ENCODE data around the gene GLT1D1.
"Not testable (repeated sequence)": the region's sequence is repeated elsewhere in the genome, so short reads cannot be mapped to it uniquely, and the experiment has no call there.

Gene GLT1D1

GRCh38 chr12:128833418-128833817 is 19.9 kb upstream of the GLT1D1 start:
- H3K9me3 ChIP-seq (ENCODE audit: control insufficient read depth, insufficient read depth, low read length) = no peaks in the 10 kb centered on the region
- H3K36me3 ChIP-seq (ENCODE audit: insufficient read depth, low read length) = no peaks in the 10 kb centered on the region
- no peaks in the 10 kb centered on the region for H3K4me1 ChIP-seq (ENCODE audit: insufficient read depth, low read length)
- H3K9ac ChIP-seq (ENCODE audit: low read depth, low read length) = no peak overlapping the region

GRCh38 chr12:128839885-128840284 is 13.4 kb upstream of the GLT1D1 start:
- H3K9ac ChIP-seq (ENCODE audit: low read depth, low read length); H3K9me3 ChIP-seq (ENCODE audit: control insufficient read depth, insufficient read depth, low read length); H3K4me1 ChIP-seq (ENCODE audit: insufficient read depth, low read length); H3K36me3 ChIP-seq (ENCODE audit: insufficient read depth, low read length): not testable (repeated sequence)

GRCh38 chr12:128840862-128841468 is 12.3 kb upstream of the GLT1D1 start:
- Histone ChIP-seq H3K36me3 (ENCODE audit: insufficient read depth, low read length) (no peaks in the 10 kb centered on the region), H3K9ac (ENCODE audit: low read depth, low read length) (no peak overlapping the region), H3K4me1 (ENCODE audit: insufficient read depth, low read length) (no peaks in the 10 kb centered on the region), H3K9me3 (ENCODE audit: control insufficient read depth, insufficient read depth, low read length) (0 out of 2 replicates have a peak, but pooled peaks cover 3% of the 10 kb centered on the region)

- H3K4me1 ChIP-seq (ENCODE audit: insufficient read depth, low read length) = no peaks in the 10 kb centered on the region
- no peak overlapping the region for H3K9ac ChIP-seq (ENCODE audit: low read depth, low read length)
- H3K9me3 ChIP-seq (ENCODE audit: control insufficient read depth, insufficient read depth, low read length) = 0 out of 2 replicates have a peak, but pooled peaks cover 3% of the 10 kb centered on the region
- no peaks in the 10 kb centered on the region for H3K36me3 ChIP-seq (ENCODE audit: insufficient read depth, low read length)
Measured at GRCh38 chr12:128842579-128842978, 10.7 kb upstream of the GLT1D1 start.

GRCh38 chr12:128843538-128843937 is 9.7 kb upstream of the GLT1D1 start:
- 0 out of 2 replicates have a peak, but pooled peaks cover 3% of the 10 kb centered on the region for H3K9me3 ChIP-seq (ENCODE audit: control insufficient read depth, insufficient read depth, low read length)
- no peaks in the 10 kb centered on the region for H3K4me1 ChIP-seq (ENCODE audit: insufficient read depth, low read length)
- no peak overlapping the region for H3K9ac ChIP-seq (ENCODE audit: low read depth, low read length)
- no peaks in the 10 kb centered on the region for H3K36me3 ChIP-seq (ENCODE audit: insufficient read depth, low read length)

- Histone ChIP-seq H3K9me3 (ENCODE audit: control insufficient read depth, insufficient read depth, low read length) (0 out of 2 replicates have a peak, but pooled peaks cover 3% of the 10 kb centered on the region), H3K36me3 (ENCODE audit: insufficient read depth, low read length) (no peaks in the 10 kb centered on the region), H3K4me1 (ENCODE audit: insufficient read depth, low read length) (peaks cover 2% of the 10 kb centered on the region; the same call in 1 of the 2 replicates), H3K9ac (ENCODE audit: low read depth, low read length) (no peak overlapping the region)
Measured at GRCh38 chr12:128844031-128844635, 9.1 kb upstream of the GLT1D1 start.

- not testable (repeated sequence) for H3K9ac ChIP-seq (ENCODE audit: low read depth, low read length); H3K36me3 ChIP-seq (ENCODE audit: insufficient read depth, low read length); H3K4me1 ChIP-seq (ENCODE audit: insufficient read depth, low read length); H3K9me3 ChIP-seq (ENCODE audit: control insufficient read depth, insufficient read depth, low read length)
Measured at GRCh38 chr12:128846671-128847070, 6.6 kb upstream of the GLT1D1 start.

GRCh38 chr12:128848371-128848770 is 4.9 kb upstream of the GLT1D1 start:
- Histone ChIP-seq H3K4me1 (ENCODE audit: insufficient read depth, low read length) (peaks cover 4% of the 10 kb centered on the region; the same call in 1 of the 2 replicates), H3K36me3 (ENCODE audit: insufficient read depth, low read length) (no peaks in the 10 kb centered on the region), H3K9ac (ENCODE audit: low read depth, low read length) (no peak overlapping the region), H3K9me3 (ENCODE audit: control insufficient read depth, insufficient read depth, low read length) (0 out of 2 replicates have a peak, but pooled peaks cover 3% of the 10 kb centered on the region)

- not testable (repeated sequence) for H3K4me1 ChIP-seq (ENCODE audit: insufficient read depth, low read length); H3K36me3 ChIP-seq (ENCODE audit: insufficient read depth, low read length); H3K9me3 ChIP-seq (ENCODE audit: control insufficient read depth, insufficient read depth, low read length); H3K9ac ChIP-seq (ENCODE audit: low read depth, low read length)
Measured at GRCh38 chr12:128849806-128850205, 3.5 kb upstream of the GLT1D1 start.

- no peaks in the 10 kb centered on the region for H3K36me3 ChIP-seq (ENCODE audit: insufficient read depth, low read length)
- peaks cover 4% of the 10 kb centered on the region; the same call in 1 of the 2 replicates for H3K4me1 ChIP-seq (ENCODE audit: insufficient read depth, low read length)
- no peak overlapping the region for H3K9ac ChIP-seq (ENCODE audit: low read depth, low read length)
- H3K9me3 ChIP-seq (ENCODE audit: control insufficient read depth, insufficient read depth, low read length) = no peaks in the 10 kb centered on the region
Measured at GRCh38 chr12:128850400-128850799, 2.9 kb upstream of the GLT1D1 start.

- H3K9me3 ChIP-seq (ENCODE audit: control insufficient read depth, insufficient read depth, low read length); H3K9ac ChIP-seq (ENCODE audit: low read depth, low read length); H3K36me3 ChIP-seq (ENCODE audit: insufficient read depth, low read length); H3K4me1 ChIP-seq (ENCODE audit: insufficient read depth, low read length): not testable (repeated sequence)
Measured at GRCh38 chr12:128851429-128851828, 1.8 kb upstream of the GLT1D1 start.

GRCh38 chr12:128852026-128852698 is 1.1 kb upstream of the GLT1D1 start:
- Histone ChIP-seq H3K9ac (ENCODE audit: low read depth, low read length) (no peak overlapping the region), H3K4me1 (ENCODE audit: insufficient read depth, low read length) (peaks cover 4% of the 10 kb centered on the region; the same call in 1 of the 2 replicates), H3K36me3 (ENCODE audit: insufficient read depth, low read length) (no peaks in the 10 kb centered on the region), H3K9me3 (ENCODE audit: control insufficient read depth, insufficient read depth, low read length) (no peaks in the 10 kb centered on the region)

- Histone ChIP-seq H3K9ac (ENCODE audit: low read depth, low read length) (peak overlapping the region; percentile 80), H3K36me3 (ENCODE audit: insufficient read depth, low read length) (no peaks in the 10 kb centered on the region), H3K9me3 (ENCODE audit: control insufficient read depth, insufficient read depth, low read length) (no peaks in the 10 kb centered on the region), H3K4me1 (ENCODE audit: insufficient read depth, low read length) (peaks cover 4% of the 10 kb centered on the region; the same call in 1 of the 2 replicates)
Measured at GRCh38 chr12:128853600-128854197, 421 bp downstream of the GLT1D1 start.

- Histone ChIP-seq H3K9me3 (ENCODE audit: control insufficient read depth, insufficient read depth, low read length) (no peaks in the 10 kb centered on the region), H3K4me1 (ENCODE audit: insufficient read depth, low read length) (no peaks in the 10 kb centered on the region), H3K36me3 (ENCODE audit: insufficient read depth, low read length) (no peaks in the 10 kb centered on the region)
Measured at GRCh38 chr12:128856035-128856790, 2.9 kb downstream of the GLT1D1 start.

More at GRCh38 chr12:128856035-128856790, 2.9 kb downstream of the GLT1D1 start:
- H3K9ac ChIP-seq (ENCODE audit: low read depth, low read length) = no peak overlapping the region
